HG02970 (cell line): ENCODE results near the gene NDUFB7.
"Not testable (repeated sequence)": the region's sequence is repeated elsewhere in the genome, so short reads cannot be mapped to it uniquely, and the experiment has no call there.

ENCODE experiments used
- ATAC-seq: cut with Tn5 transposase; IDR thresholded peaks from one replicate; pipeline ENCODE4 v1.9.1; 2021; ENCODE audit warnings: mild to moderate bottlenecking, moderate library complexity, moderate number of reproducible peaks; ENCODE audit not compliant: unreplicated experiment, low FRiP score

Gene NDUFB7

GRCh38 chr19:14575428-14575980 lies 3.6 kb upstream of the NDUFB7 start:
- ATAC-seq, result no peak

- no peak for ATAC-seq
Measured at GRCh38 chr19:14570864-14571527, 870 bp downstream of the NDUFB7 start.

GRCh38 chr19:14567079-14567478 lies 4.8 kb downstream of the NDUFB7 start:
- ATAC-seq, result no peak

- ATAC-seq, result no peak
Measured at GRCh38 chr19:14566712-14567077, 5.2 kb downstream of the NDUFB7 start.

- ATAC-seq, result no peak
Measured at GRCh38 chr19:14565765-14566711, 5.8 kb downstream of the NDUFB7 start.

GRCh38 chr19:14565298-14565679 lies 6.6 kb downstream of the NDUFB7 start:
- ATAC-seq, result no peak

- ATAC-seq, result not testable (repeated sequence)
Measured at GRCh38 chr19:14564652-14565297, 7.1 kb downstream of the NDUFB7 start.

GRCh38 chr19:14563989-14564651 lies 7.7 kb downstream of the NDUFB7 start:
- ATAC-seq, result no peak

GRCh38 chr19:14563590-14563926 lies 8.3 kb downstream of the NDUFB7 start:
- ATAC-seq, result no peak

- ATAC-seq, result no peak
Measured at GRCh38 chr19:14562660-14563589, 8.9 kb downstream of the NDUFB7 start.

- ATAC-seq, result no peak
Measured at GRCh38 chr19:14561847-14562351, 10.0 kb downstream of the NDUFB7 start.

- ATAC-seq, result no peak
Measured at GRCh38 chr19:14561249-14561648, 10.6 kb downstream of the NDUFB7 start.

GRCh38 chr19:14560776-14561108 lies 11.1 kb downstream of the NDUFB7 start:
- no peak for ATAC-seq

GRCh38 chr19:14559916-14560775 lies 11.7 kb downstream of the NDUFB7 start:
- no peak for ATAC-seq

- ATAC-seq, result no peak
Measured at GRCh38 chr19:14558370-14559066, 13.3 kb downstream of the NDUFB7 start.

- no peak for ATAC-seq
Measured at GRCh38 chr19:14556662-14557188, 15.1 kb downstream of the NDUFB7 start.

- ATAC-seq, result no peak
Measured at GRCh38 chr19:14555918-14556661, 15.8 kb downstream of the NDUFB7 start.
